PC-9 (cell line): ENCODE data around the gene WBP1L. TPM values are rescaled to one million over a fixed set of nuclear protein-coding genes. Genes with fewer than 3 reads are reported as not detected.

Source experiments
- BruUV-seq: library from RNA; stranded (reverse); fragments of 400-500 nt; replicated peaks from 2 replicates; lab custom pipeline; 2021; lab: Mats Ljungman, UMichigan
- CTCF ChIA-PET: fragments of 300-600 bp; sonication (Branson Sonifier 250); formaldehyde crosslinking; loops from one replicate; lab custom pipeline; 2022; ENCODE audit warnings: antibody characterized with exemption; lab: Charles Lee
- POLR2A ChIA-PET: fragments of 300-600 bp; sonication (Branson Sonifier 250); formaldehyde crosslinking; loops from one replicate; lab custom pipeline; 2022; ENCODE audit warnings: antibody characterized with exemption; ENCODE audit not compliant: unreplicated experiment; lab: Charles Lee
- DNase-seq, 2 experiments: peaks; one replicate each; pipeline versions ENCODE4 v3.0.0 to v3.0.0-alpha.2; 2015 to 2022; ENCODE audit warnings: mixed read lengths in 1 of 2
- H2AFZ ChIP-seq: fragments of 200-600 bp; sonication (generic); 2 replicates; pipeline ENCODE4 v1.8.1; 2017; ENCODE audit warnings: antibody characterized with exemption
- H3F3A ChIP-seq: fragments of 200-600 bp; sonication (generic); 2 replicates; pipeline ENCODE4 v1.8.1; 2017; ENCODE audit warnings: antibody characterized with exemption, mild to moderate bottlenecking, low read depth; ENCODE audit not compliant: insufficient read depth
- H3K27ac ChIP-seq: fragments of 200-600 bp; sonication (generic); 2 replicates; pipeline ENCODE4 v1.6.1; 2016; ENCODE audit warnings: mixed run types
- H3K27me3 ChIP-seq: fragments of 200-600 bp; sonication (generic); 2 replicates; pipeline ENCODE4 v1.6.1; 2016; ENCODE audit warnings: low read depth, mixed run types; ENCODE audit not compliant: insufficient read depth
- H3K36me3 ChIP-seq: fragments of 200-600 bp; sonication (generic); 2 replicates; pipeline ENCODE4 v1.6.1; 2016; ENCODE audit warnings: low read depth, mixed run types
- H3K4me1 ChIP-seq: fragments of 200-600 bp; sonication (generic); replicated peaks from 2 replicates; pipeline ENCODE4 v1.6.1; 2016; ENCODE audit warnings: mixed run types; ENCODE audit not compliant: insufficient read depth
- H3K4me2 ChIP-seq: fragments of 200-600 bp; sonication (generic); 2 replicates; pipeline ENCODE4 v1.6.1; 2017; ENCODE audit warnings: mixed run types
- H3K4me3 ChIP-seq: fragments of 200-600 bp; sonication (generic); 2 replicates; pipeline ENCODE4 v1.6.1; 2016; ENCODE audit warnings: mixed run types
- H3K79me2 ChIP-seq: fragments of 200-600 bp; sonication (generic); 2 replicates; pipeline ENCODE4 v1.6.1; 2017; ENCODE audit warnings: low read depth, mixed run types
- H3K9me2 ChIP-seq: fragments of 200-600 bp; sonication (generic); 2 replicates; pipeline ENCODE4 v1.8.1; 2017; ENCODE audit warnings: mild to moderate bottlenecking; ENCODE audit not compliant: insufficient read depth
- H3K9me3 ChIP-seq: fragments of 200-600 bp; sonication (generic); 2 replicates; pipeline ENCODE4 v1.8.1; 2016; ENCODE audit warnings: low read depth; ENCODE audit not compliant: insufficient read depth
- H4K20me1 ChIP-seq: fragments of 200-600 bp; sonication (generic); 2 replicates; pipeline ENCODE4 v1.8.1; 2017; ENCODE audit not compliant: insufficient read depth
- EZH2 ChIP-seq: fragments of 200-600 bp; sonication (generic); IDR thresholded peaks from 2 replicates; pipeline ENCODE4 v1.8.0; 2017; ENCODE audit warnings: antibody characterized with exemption, low read depth
- intact Hi-C: fragments of 100-400 bp; cut with micrococcal nuclease; formaldehyde crosslinking; loops from one replicate; pipeline ENCODE4 v1.10.0; 2022; ENCODE audit not compliant: unreplicated experiment
- total RNA-seq: library from RNA; stranded (reverse); gene quantifications from 2 replicates; pipeline ENCODE4 v1.2.3, GENCODE V29; 2021
- TF ChIP-seq, protein P1 (sequence below): fragments of 200-600 bp; sonication (generic); conservative IDR thresholded peaks from 2 replicates; pipeline ENCODE4 v1.6.1; 2017; ENCODE audit warnings: mixed run types, antibody characterized with exemption, mild to moderate bottlenecking, moderate library complexity

WBP1L gene
- total RNA-seq, 1 experiment from 2014 or later, result 19.7 TPM

DNA sequence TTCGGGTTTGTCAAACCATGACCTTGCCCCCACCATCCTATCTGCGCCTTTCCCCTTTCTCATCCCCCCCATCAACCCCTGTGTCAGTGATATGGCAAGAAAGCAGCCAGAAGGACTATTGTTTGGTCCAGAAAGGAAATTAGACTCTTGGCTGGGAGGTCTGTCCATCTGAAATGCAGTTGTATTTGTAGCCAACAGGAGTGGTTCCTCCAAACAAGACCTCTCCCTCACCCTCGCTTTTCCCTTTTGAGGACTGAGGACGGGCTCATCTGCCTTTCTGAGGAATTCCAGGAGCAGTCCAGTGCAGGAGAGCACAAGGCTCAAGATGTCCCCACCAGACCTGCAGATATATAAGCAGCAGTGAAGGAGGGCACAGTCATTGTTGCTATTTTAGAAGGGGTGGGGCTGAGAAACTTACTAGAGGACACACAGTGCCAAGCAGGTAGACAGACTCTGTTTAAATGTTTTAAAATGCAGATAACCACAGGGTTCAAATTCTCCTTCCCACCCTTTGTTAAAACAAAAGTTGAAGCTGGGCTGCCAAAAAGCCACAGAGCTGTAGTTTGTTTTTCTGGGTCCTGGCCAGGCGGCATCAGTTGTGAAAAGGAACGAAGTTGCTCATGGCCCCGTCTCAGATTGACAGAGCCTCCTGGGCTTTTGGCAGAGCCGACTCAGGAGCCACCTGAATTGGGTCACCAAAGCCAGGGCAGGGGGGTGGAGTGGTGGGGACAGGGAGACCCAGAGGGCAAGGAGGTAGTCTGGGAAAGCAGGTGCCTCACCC lies 56.1 kb downstream of the WBP1L start:
- TF ChIP-seq, protein P1, sequence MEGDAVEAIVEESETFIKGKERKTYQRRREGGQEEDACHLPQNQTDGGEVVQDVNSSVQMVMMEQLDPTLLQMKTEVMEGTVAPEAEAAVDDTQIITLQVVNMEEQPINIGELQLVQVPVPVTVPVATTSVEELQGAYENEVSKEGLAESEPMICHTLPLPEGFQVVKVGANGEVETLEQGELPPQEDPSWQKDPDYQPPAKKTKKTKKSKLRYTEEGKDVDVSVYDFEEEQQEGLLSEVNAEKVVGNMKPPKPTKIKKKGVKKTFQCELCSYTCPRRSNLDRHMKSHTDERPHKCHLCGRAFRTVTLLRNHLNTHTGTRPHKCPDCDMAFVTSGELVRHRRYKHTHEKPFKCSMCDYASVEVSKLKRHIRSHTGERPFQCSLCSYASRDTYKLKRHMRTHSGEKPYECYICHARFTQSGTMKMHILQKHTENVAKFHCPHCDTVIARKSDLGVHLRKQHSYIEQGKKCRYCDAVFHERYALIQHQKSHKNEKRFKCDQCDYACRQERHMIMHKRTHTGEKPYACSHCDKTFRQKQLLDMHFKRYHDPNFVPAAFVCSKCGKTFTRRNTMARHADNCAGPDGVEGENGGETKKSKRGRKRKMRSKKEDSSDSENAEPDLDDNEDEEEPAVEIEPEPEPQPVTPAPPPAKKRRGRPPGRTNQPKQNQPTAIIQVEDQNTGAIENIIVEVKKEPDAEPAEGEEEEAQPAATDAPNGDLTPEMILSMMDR, result no peak
- no peak for TF ChIP-seq EZH2
- no peaks in the 10 kb centered on the region for H3F3A ChIP-seq
- CTCF ChIA-PET, result no interaction called here
- no peak overlapping the region for H3K4me2 ChIP-seq
- no peak overlapping the region for H3K4me3 ChIP-seq
- no peaks in the 10 kb centered on the region for H3K9me3 ChIP-seq
- intact Hi-C loops, result no loop called here
- no peak for DNase-seq
- no peak overlapping the region for H3K27ac ChIP-seq
- no peaks in the 10 kb centered on the region for H3K4me1 ChIP-seq
- no TSS peak for BruUV-seq
- no peaks in the 10 kb centered on the region for H3K27me3 ChIP-seq
- no peaks in the 10 kb centered on the region for H3K79me2 ChIP-seq
- H4K20me1 ChIP-seq, result no peaks in the 10 kb centered on the region
- H3K9me2 ChIP-seq, result no peaks in the 10 kb centered on the region
- no peaks in the 10 kb centered on the region for H3K36me3 ChIP-seq
- POLR2A ChIA-PET, result no interaction called here
- H2AFZ ChIP-seq, result no peak overlapping the region

DNA sequence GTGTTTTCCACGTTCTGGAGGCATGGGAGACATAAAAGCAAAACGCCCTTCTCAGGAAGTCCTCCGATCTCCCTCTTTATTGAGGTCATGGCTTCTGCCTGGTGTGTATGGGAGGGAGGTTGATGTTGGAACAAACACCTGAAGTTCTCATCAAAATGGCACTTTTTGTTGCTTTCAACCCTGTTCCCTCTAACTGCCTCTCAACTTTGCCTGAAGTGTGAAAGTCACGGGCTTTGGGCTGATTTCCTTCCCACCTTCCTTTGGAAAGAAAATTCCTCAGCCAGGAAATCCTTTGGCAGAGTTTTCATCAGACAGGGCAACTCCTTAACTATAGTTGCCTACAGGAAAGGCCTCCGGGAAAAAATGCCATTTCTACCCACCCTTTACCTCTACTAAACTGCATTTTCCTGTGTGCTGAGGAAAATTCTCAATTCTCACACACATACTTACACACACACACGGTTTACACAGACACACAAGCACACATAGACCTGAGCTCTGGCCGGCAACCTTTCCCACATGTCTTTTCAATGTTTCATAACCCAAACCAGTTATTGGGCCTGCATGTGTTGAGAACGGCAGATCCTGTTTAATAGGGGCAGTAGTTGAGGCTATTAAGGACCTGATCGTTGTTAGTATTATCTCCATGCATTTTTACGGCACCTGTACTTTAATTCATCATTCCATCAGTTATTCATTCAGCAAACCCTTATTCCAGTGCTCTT lies 57.0 kb downstream of the WBP1L start:
- no peaks in the 10 kb centered on the region for H3K9me2 ChIP-seq
- no peak overlapping the region for H2AFZ ChIP-seq
- H3F3A ChIP-seq, result no peaks in the 10 kb centered on the region
- H3K9me3 ChIP-seq, result no peaks in the 10 kb centered on the region
- TF ChIP-seq, protein P1, result no peak
- no peak for TF ChIP-seq EZH2
- H3K79me2 ChIP-seq, result no peaks in the 10 kb centered on the region
- H3K4me3 ChIP-seq, result no peak overlapping the region
- no peaks in the 10 kb centered on the region for H4K20me1 ChIP-seq
- CTCF ChIA-PET, result no interaction called here
- H3K27me3 ChIP-seq, result no peaks in the 10 kb centered on the region
- BruUV-seq, result no TSS peak
- H3K27ac ChIP-seq, result no peak overlapping the region
- no peaks in the 10 kb centered on the region for H3K4me1 ChIP-seq
- H3K4me2 ChIP-seq, result no peak overlapping the region
- H3K36me3 ChIP-seq, result no peaks in the 10 kb centered on the region
- DNase-seq, result no peak
- intact Hi-C loops, result no loop called here
- POLR2A ChIA-PET, result no interaction called here

DNA sequence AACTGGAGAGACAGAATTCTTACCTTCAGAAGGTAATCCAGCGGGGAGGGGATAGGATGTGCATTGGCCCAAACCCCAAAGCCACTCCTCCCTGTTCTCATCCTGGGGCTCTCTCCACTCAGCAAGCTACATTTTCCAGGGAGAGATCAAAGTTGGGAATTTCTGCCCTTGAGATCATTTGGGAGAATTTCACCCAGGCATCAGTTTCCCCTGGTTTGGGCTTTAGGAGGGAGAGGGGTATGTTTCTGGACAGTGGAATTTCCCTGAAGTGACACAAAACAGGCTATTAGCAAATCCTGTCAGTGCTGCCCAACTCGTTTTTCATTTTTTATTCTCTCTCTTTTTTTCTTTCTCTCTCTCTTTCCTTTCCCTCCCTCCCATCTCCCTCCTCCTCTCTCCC lies 57.7 kb downstream of the WBP1L start:
- ChIA-PET CTCF (no interaction called here), POLR2A (no interaction called here)
- BruUV-seq, result no TSS peak
- no peaks in the 10 kb centered on the region for H3K79me2 ChIP-seq
- no peaks in the 10 kb centered on the region for H3K27me3 ChIP-seq
- H3K9me3 ChIP-seq, result no peaks in the 10 kb centered on the region
- no peak overlapping the region for H3K4me2 ChIP-seq
- no peak for DNase-seq
- no peaks in the 10 kb centered on the region for H3K36me3 ChIP-seq
- TF ChIP-seq EZH2, result no peak
- TF ChIP-seq, protein P1, result no peak
- H3F3A ChIP-seq, result no peaks in the 10 kb centered on the region
- H3K4me1 ChIP-seq, result no peaks in the 10 kb centered on the region
- H3K27ac ChIP-seq, result no peak overlapping the region
- H2AFZ ChIP-seq, result no peak overlapping the region
- intact Hi-C loops, result no loop called here
- no peak overlapping the region for H3K4me3 ChIP-seq
- H3K9me2 ChIP-seq, result no peaks in the 10 kb centered on the region
- H4K20me1 ChIP-seq, result no peaks in the 10 kb centered on the region
